GM23248 (cell line): ENCODE results near the gene HTRA1. TPM values are rescaled to one million over a fixed set of nuclear protein-coding genes. Genes with fewer than 3 reads are reported as not detected.

Experiments
- DNase-seq: peaks from one replicate; pipeline ENCODE4 v3.0.0-alpha.2; 2015
- H2AFZ ChIP-seq: fragments of 200-600 bp; sonication (generic); 2 replicates; pipeline ENCODE4 v1.6.1; 2016; ENCODE audit warnings: antibody characterized with exemption
- H3F3A ChIP-seq: fragments of 200-600 bp; sonication (generic); 2 replicates; pipeline ENCODE4 v1.6.1; 2016; ENCODE audit warnings: mild to moderate bottlenecking, antibody characterized with exemption, mixed run types; ENCODE audit not compliant: insufficient read depth
- H3K27ac ChIP-seq: fragments of 200-600 bp; sonication (generic); 2 replicates; pipeline ENCODE4 v1.5.1; 2016; ENCODE audit warnings: mild to moderate bottlenecking
- H3K27me3 ChIP-seq: fragments of 200-600 bp; sonication (generic); replicated peaks from 2 replicates; pipeline ENCODE4 v1.6.1; 2016; ENCODE audit warnings: mild to moderate bottlenecking; ENCODE audit not compliant: insufficient read depth
- H3K36me3 ChIP-seq: fragments of 200-600 bp; sonication (generic); 2 replicates; pipeline ENCODE4 v1.6.1; 2016; ENCODE audit warnings: low read depth, mild to moderate bottlenecking
- H3K4me1 ChIP-seq: fragments of 200-600 bp; sonication (generic); 2 replicates; pipeline ENCODE4 v1.6.1; 2016; ENCODE audit warnings: mild to moderate bottlenecking; ENCODE audit not compliant: insufficient read depth
- H3K4me2 ChIP-seq: fragments of 200-600 bp; sonication (generic); one replicate; pipeline ENCODE4 v1.6.1; 2016; ENCODE audit warnings: mild to moderate bottlenecking; ENCODE audit not compliant: unreplicated experiment
- H3K4me3 ChIP-seq: fragments of 200-600 bp; sonication (generic); 2 replicates; pipeline ENCODE4 v1.5.1; 2016; ENCODE audit warnings: mild to moderate bottlenecking
- H3K79me2 ChIP-seq: fragments of 200-600 bp; sonication (generic); 2 replicates; pipeline ENCODE4 v1.6.1; 2016; ENCODE audit warnings: mild to moderate bottlenecking; ENCODE audit not compliant: insufficient read depth
- H3K9ac ChIP-seq: fragments of 200-600 bp; sonication (generic); 2 replicates; pipeline ENCODE4 v1.6.1; 2016; ENCODE audit warnings: mild to moderate bottlenecking
- H3K9me2 ChIP-seq: fragments of 200-600 bp; sonication (generic); 2 replicates; pipeline ENCODE4 v1.6.1; 2016; ENCODE audit warnings: mixed run types, mild to moderate bottlenecking, moderate library complexity; ENCODE audit not compliant: insufficient read depth
- H3K9me3 ChIP-seq: fragments of 200-600 bp; sonication (generic); one replicate; pipeline ENCODE4 v1.6.1; 2017; ENCODE audit warnings: low read depth
- H4K20me1 ChIP-seq: fragments of 200-600 bp; sonication (generic); 2 replicates; pipeline ENCODE4 v1.6.0; 2016; ENCODE audit not compliant: insufficient read depth
- EZH2 ChIP-seq: fragments of 200-600 bp; sonication (generic); IDR thresholded peaks from 2 replicates; pipeline ENCODE4 v1.6.1; 2018; ENCODE audit warnings: antibody characterized with exemption, mild to moderate bottlenecking; ENCODE audit not compliant: insufficient read depth, poor library complexity, severe bottlenecking
- EZH2phosphoT487 ChIP-seq: fragments of 200-600 bp; sonication (generic); IDR thresholded peaks from 2 replicates; pipeline ENCODE4 v1.6.1; 2018; ENCODE audit warnings: antibody characterized with exemption, moderate library complexity, mild to moderate bottlenecking, low read depth; ENCODE audit not compliant: insufficient read depth
- WGBS, 2 experiments: methylation state at CpG; one replicate each; pipeline ENCODE4 v1.1.6; 2015 to 2017; ENCODE audit warnings: low lambda C conversion rate in 2 of 2, low coverage in 1 of 2; ENCODE audit errors: missing lambda C conversion rate in 2 of 2; 5-methylcytosine and 5-hydroxymethylcytosine counted together
- in situ Hi-C: fragments of 300-500 bp; cut with MboI; formaldehyde crosslinking; loops from 2 replicates; pipeline ENCODE4 v1.15.0; 2020
- polyA plus RNA-seq: library from polyadenylated mRNA; unstranded; fragments of >200 nt; fragmentation: Nextera tagmentation; extraction: Ambion mirVana; gene quantifications from 2 replicates; pipeline ENCODE4 v1.2.1, GENCODE V29; 2016
- total RNA-seq: library from RNA; depleted of rRNA; stranded (reverse); fragments of >200 nt; shearing (Covaris generic); gene quantifications from 2 replicates; pipeline ENCODE4 v1.2.3, GENCODE V29; 2014

The HTRA1 gene
- total and polyA plus RNA-seq, 2 experiments from 2014 or later = 220 to 405 TPM

DNA sequence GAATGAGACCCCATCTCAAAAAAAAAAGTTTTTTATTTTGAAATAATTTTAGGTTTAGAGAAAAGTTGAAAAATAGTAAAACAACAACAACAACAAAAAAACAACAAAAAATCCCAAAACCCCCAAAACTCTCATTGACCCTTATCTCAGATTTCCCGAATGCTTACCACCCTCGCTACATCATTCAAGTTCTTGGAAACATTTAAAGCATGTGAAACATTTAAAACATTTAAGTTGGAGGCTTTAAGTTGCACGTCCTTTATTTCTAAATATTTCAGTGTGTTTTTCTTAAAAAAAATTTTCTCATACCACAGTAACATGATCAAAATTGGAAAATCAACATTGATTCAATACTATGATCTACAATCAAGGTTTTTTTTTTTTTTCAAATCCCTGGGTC is 7.3 kb upstream of the HTRA1 start:
- Histone ChIP-seq H3K36me3 (no peaks in the 10 kb centered on the region), H3K9me3 (no peaks in the 10 kb centered on the region), H2AFZ (no peak overlapping the region), H3K27me3 (no peaks in the 10 kb centered on the region), H3K9me2 (no peaks in the 10 kb centered on the region), H3K79me2 (no peaks in the 10 kb centered on the region), H3K9ac (no peak overlapping the region), H3K4me1 (no peaks in the 10 kb centered on the region), H3K27ac (no peak overlapping the region), H4K20me1 (no peaks in the 10 kb centered on the region), H3K4me2 (no peak overlapping the region), H3K4me3 (no peak overlapping the region), H3F3A (no peaks in the 10 kb centered on the region)
- no peak for DNase-seq
- in situ Hi-C loops = no loop called here
- 84 to 89% methylated on average over 3 of the region's 3 CpGs for WGBS, 2 experiments
- TF ChIP-seq EZH2phosphoT487 (no peak), EZH2 (no peak)

GRCh38 chr10:122454603-122455080 is 6.7 kb upstream of the HTRA1 start, which contains the start of gene ARMS2:
Gene ARMS2, plus strand, starts transcription at chr10:122454653. Its CDS starts 75 bp downstream, at chr10:122454728.
- Histone ChIP-seq H4K20me1 (no peaks in the 10 kb centered on the region), H3K4me2 (no peak within 1 kb of the TSS), H3K4me3 (no peak within 1 kb of the TSS), H3K4me1 (no peaks in the 10 kb centered on the region), H3K36me3 (no peaks in the 10 kb centered on the region), H2AFZ (no peak within 1 kb of the TSS), H3K79me2 (no peaks in the 10 kb centered on the region), H3K27ac (no peak within 1 kb of the TSS), H3K27me3 (no peaks in the 10 kb centered on the region), H3F3A (no peaks in the 10 kb centered on the region), H3K9me2 (no peaks in the 10 kb centered on the region), H3K9ac (no peak within 1 kb of the TSS), H3K9me3 (no peaks in the 10 kb centered on the region)
- in situ Hi-C loops = no loop called here
- no peak for DNase-seq
- TF ChIP-seq EZH2phosphoT487 (no peak), EZH2 (no peak)
- 93 to 96% methylated on average over 7 of the region's 7 CpGs for WGBS, 2 experiments

DNA sequence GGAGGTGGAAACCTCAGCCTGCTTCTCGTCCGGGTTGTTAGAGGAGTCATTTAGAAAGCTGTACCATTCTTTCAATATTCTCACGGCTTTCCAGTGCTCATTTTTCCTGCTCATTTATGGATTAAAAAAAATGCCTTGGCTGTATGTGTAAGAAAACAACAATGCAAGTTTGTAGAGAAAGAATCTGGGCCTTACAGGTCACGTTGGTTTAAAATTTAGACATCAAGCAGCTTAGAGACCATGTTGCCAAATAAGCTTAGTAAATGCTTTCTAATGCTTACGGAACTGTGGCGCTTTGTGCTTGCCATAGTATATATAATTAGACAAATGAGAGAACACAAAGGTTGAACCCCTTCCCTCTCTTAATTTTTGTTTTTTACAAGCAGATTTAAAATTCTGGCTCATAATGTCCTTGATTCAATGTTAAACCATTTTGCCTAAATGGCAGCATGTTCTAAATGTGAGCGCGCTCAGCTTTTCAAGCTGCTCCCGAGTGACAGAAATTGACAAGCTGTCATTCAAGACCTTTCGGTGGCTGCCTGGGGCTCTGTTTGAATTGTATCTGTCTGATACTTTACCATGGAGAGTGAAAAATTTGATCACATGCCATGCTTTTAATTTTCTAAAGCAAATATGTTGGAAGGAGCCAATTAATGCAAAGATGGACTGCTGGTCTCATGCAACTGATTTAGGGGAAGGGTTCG is 5.8 kb upstream of the HTRA1 start:
- no peaks in the 10 kb centered on the region for H3F3A ChIP-seq
- H3K4me1 ChIP-seq = 0 out of 2 replicates have a peak, but pooled peaks cover 5% of the 10 kb centered on the region
- no peaks in the 10 kb centered on the region for H4K20me1 ChIP-seq
- no peak overlapping the region for H2AFZ ChIP-seq
- H3K79me2 ChIP-seq = no peaks in the 10 kb centered on the region
- no peak for DNase-seq
- no peak overlapping the region for H3K4me2 ChIP-seq
- H3K9ac ChIP-seq = no peak overlapping the region
- 86 to 89% methylated on average over 11 of the region's 11 CpGs for WGBS, 2 experiments
- TF ChIP-seq EZH2 = no peak
- no peak for TF ChIP-seq EZH2phosphoT487
- no peaks in the 10 kb centered on the region for H3K27me3 ChIP-seq
- no peak overlapping the region for H3K27ac ChIP-seq
- no peaks in the 10 kb centered on the region for H3K36me3 ChIP-seq
- in situ Hi-C loops = no loop called here
- no peak overlapping the region for H3K4me3 ChIP-seq
- no peaks in the 10 kb centered on the region for H3K9me3 ChIP-seq
- no peaks in the 10 kb centered on the region for H3K9me2 ChIP-seq

DNA sequence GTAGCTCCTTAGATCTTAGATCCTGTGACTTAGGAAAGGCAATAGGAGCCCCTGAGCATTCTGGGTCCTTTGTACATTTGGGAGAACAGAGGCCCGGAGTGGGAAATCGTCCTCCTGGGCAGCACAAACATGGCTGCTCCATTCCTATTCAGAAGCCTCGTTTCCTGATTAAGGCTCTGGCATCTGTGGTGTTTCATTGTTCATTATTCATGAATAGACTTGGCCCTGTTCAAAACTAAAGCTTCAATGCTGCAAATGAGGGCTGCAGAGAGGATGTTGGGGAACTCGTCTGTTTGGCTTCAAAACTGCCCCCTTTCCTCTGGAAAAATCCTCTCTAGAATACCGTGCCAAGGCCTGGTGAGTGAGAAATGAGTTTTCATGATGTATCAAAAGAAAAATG is 3.4 kb upstream of the HTRA1 start:
- Histone ChIP-seq H3K36me3 (no peaks in the 10 kb centered on the region), H3K9ac (no peak overlapping the region), H3K9me3 (no peaks in the 10 kb centered on the region), H2AFZ (no peak overlapping the region), H3K27me3 (no peaks in the 10 kb centered on the region), H3F3A (no peaks in the 10 kb centered on the region), H3K79me2 (peaks cover under 1% of the 10 kb centered on the region; the same call in 1 of the 2 replicates), H3K4me1 (0 out of 2 replicates have a peak, but pooled peaks cover 9% of the 10 kb centered on the region), H3K27ac (no peak overlapping the region), H4K20me1 (no peaks in the 10 kb centered on the region), H3K9me2 (no peaks in the 10 kb centered on the region), H3K4me2 (no peak overlapping the region), H3K4me3 (no peak overlapping the region)
- TF ChIP-seq EZH2 (no peak), EZH2phosphoT487 (no peak)
- in situ Hi-C loops = no loop called here
- DNase-seq = no peak
- 85 to 94% methylated on average over 5 of the region's 5 CpGs for WGBS, 2 experiments
